ENCODE data around the gene WNK1. TPM values are rescaled to one million over a fixed set of nuclear protein-coding genes. Genes with fewer than 3 reads are reported as not detected.
A peak's percentile ranks its signal among the peaks of the same experiment; 100 is the strongest.

WNK1 gene
- total RNA-seq, 1 donor from 2014 or later = 71.5 TPM

DNA sequence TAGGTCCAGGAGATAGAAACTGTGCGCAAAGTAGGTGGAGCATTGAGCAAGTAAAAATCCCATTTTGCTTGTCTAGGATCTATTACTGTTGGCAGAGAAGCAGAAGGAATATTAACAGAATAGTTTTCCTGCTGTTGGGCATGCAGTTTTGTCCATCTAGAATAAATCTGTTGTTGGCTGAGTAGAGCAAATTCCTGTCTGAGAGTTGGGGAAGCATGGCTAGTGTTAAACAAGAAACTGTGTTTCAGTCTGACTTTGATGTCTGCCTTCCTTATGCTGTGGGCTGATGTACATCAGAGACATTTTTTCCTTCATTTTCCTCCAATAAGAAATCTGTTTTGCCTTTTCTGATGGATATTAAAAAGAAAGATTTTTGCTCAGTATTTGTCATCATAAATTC, 99.0 kb downstream of the WNK1 start:
- no peak overlapping the region for H3K27ac ChIP-seq (ENCODE audit: low read depth, low read length)
- no peaks in the 10 kb centered on the region for H3K27me3 ChIP-seq (ENCODE audit: control insufficient read depth in 3 of 3, insufficient read depth in 3 of 3, low read length in 3 of 3)
- H3K4me1 ChIP-seq (ENCODE audit: control insufficient read depth in 3 of 3, insufficient read depth in 3 of 3, low read length in 3 of 3) = peaks cover 7 to 20% (median 14%) of the 10 kb centered on the region in 3 donors
- H3K4me3 ChIP-seq (ENCODE audit: low read length in 3 of 3) = no peak overlapping the region
- no peaks in the 10 kb centered on the region for H3K9me3 ChIP-seq (ENCODE audit: control insufficient read depth in 3 of 3, low read length in 3 of 3)
- peak overlapping the region in 1 of 3 donors; percentile 25 for H3K9ac ChIP-seq (ENCODE audit: low read depth in 1 of 3, low read length in 3 of 3)
- no peaks in the 10 kb centered on the region for H3K36me3 ChIP-seq (ENCODE audit: control insufficient read depth in 3 of 3, insufficient read depth in 3 of 3, low read length in 3 of 3)

DNA sequence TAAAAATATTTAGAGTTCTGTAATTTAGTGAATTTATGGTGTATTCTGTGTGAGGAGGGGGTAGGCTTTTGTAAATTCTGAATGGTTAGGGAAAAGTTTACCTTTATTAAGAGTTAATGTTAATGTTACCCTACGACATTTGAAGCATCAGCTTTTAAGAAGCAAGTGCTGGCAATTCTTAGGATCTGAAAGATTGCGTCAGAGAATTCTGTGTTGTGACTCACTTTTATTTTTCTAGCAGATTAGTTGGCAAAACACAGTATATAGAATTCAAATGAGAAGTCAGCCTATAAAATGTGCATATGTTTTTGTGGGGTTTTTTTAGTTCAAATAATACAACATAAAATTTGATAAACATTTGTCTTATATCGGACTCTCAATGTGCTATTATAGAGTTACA, 99.5 kb downstream of the WNK1 start:
- Histone ChIP-seq H3K36me3 (ENCODE audit: control insufficient read depth in 3 of 3, insufficient read depth in 3 of 3, low read length in 3 of 3) (no peaks in the 10 kb centered on the region), H3K9me3 (ENCODE audit: control insufficient read depth in 3 of 3, low read length in 3 of 3) (no peaks in the 10 kb centered on the region), H3K27me3 (ENCODE audit: control insufficient read depth in 3 of 3, insufficient read depth in 3 of 3, low read length in 3 of 3) (no peaks in the 10 kb centered on the region), H3K4me3 (ENCODE audit: low read length in 3 of 3) (no peak overlapping the region), H3K27ac (ENCODE audit: low read depth, low read length) (no peak overlapping the region), H3K9ac (ENCODE audit: low read depth in 1 of 3, low read length in 3 of 3) (peak overlapping the region in 1 of 3 donors; percentile 25), H3K4me1 (ENCODE audit: control insufficient read depth in 3 of 3, insufficient read depth in 3 of 3, low read length in 3 of 3) (peaks cover 7 to 20% (median 14%) of the 10 kb centered on the region in 3 donors)

DNA sequence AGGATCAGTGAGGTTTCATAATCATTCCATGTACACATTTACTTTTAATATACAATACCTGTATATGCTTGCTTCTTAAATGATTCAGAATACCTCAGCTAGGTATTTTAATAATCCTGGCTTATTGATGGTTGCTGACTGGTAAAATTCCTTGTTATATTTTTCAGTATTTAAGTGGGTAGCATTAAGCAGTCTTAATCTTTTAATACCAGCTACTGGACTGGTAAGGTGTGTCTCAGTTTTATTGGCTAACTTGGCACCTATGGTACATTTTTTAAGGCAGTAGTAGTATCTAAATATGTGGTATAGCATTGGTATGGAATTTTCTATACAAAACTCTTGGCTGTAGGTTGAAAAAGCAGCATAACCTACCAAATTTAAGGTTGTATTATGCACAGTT, 100.5 kb downstream of the WNK1 start:
- Histone ChIP-seq H3K27me3 (ENCODE audit: control insufficient read depth in 3 of 3, insufficient read depth in 3 of 3, low read length in 3 of 3) (no peaks in the 10 kb centered on the region), H3K36me3 (ENCODE audit: control insufficient read depth in 3 of 3, insufficient read depth in 3 of 3, low read length in 3 of 3) (no peaks in the 10 kb centered on the region), H3K4me3 (ENCODE audit: low read length in 3 of 3) (no peak overlapping the region), H3K9ac (ENCODE audit: low read depth in 1 of 3, low read length in 3 of 3) (peak overlapping the region in 1 of 3 donors; percentile 12), H3K27ac (ENCODE audit: low read depth, low read length) (no peak overlapping the region), H3K9me3 (ENCODE audit: control insufficient read depth in 3 of 3, low read length in 3 of 3) (no peaks in the 10 kb centered on the region), H3K4me1 (ENCODE audit: control insufficient read depth in 3 of 3, insufficient read depth in 3 of 3, low read length in 3 of 3) (peaks cover 7 to 20% (median 14%) of the 10 kb centered on the region in 3 donors)

DNA sequence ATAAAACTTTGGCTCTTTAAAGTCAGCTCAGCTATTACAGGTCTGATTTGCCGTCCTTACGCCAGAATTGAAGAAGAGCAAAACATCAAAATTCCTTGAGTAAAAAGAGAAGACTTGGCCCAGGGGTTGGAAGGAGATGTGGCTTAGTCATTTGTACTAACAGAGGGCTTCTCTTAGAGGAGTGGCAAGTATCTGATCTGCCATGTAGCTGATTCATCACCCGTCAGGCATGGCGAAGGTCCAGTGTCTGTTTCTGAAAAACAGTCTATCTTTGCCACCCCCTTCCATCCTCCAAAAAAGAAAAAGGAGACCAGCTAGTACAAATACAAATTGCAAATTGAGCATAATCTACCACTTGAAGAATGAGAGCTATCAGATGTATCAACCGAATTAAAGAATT, 105.2 kb downstream of the WNK1 start:
- no peaks in the 10 kb centered on the region for H3K27me3 ChIP-seq (ENCODE audit: control insufficient read depth in 3 of 3, insufficient read depth in 3 of 3, low read length in 3 of 3)
- H3K4me3 ChIP-seq (ENCODE audit: low read length in 3 of 3) = no peak overlapping the region
- peak overlapping the region; percentile 48 for H3K27ac ChIP-seq (ENCODE audit: low read depth, low read length)
- peaks cover 0 to 8% (median 5%) of the 10 kb centered on the region in 3 donors for H3K4me1 ChIP-seq (ENCODE audit: control insufficient read depth in 3 of 3, insufficient read depth in 3 of 3, low read length in 3 of 3)
- H3K36me3 ChIP-seq (ENCODE audit: control insufficient read depth in 3 of 3, insufficient read depth in 3 of 3, low read length in 3 of 3) = peaks cover 9 to 23% (median 17%) of the 10 kb centered on the region in 3 donors
- H3K9ac ChIP-seq (ENCODE audit: low read depth in 1 of 3, low read length in 3 of 3) = no peak overlapping the region
- H3K9me3 ChIP-seq (ENCODE audit: control insufficient read depth in 3 of 3, low read length in 3 of 3) = no peaks in the 10 kb centered on the region

DNA sequence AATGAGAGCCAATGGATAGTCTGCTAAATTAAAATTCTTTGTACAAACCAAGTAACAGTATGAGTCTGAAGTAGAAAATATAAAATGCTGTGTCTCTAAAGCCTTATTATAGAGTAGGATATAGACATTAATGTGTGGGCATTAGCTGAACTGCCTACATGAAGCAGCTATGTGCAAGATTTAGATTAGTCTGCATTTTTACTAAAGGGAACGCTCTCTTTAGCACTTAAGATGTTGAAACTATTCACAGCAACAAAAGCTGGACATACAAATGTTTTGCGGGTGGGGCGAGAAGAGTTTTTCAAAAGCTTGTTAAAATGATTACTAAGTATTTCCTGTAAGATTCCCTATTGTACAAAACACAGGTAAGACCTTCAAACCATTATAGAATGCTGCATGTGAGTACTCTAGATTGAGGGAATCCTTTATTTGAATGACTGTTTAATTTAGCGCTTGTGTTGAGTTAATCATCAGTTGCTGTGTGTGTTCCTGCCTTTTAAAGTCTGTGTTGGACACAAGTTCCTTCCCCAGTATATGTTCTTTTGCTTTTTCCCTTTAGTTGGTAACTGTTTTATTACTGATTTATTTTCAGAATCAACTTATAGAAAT, 110.0 kb downstream of the WNK1 start:
- no peaks in the 10 kb centered on the region for H3K9me3 ChIP-seq (ENCODE audit: control insufficient read depth in 3 of 3, low read length in 3 of 3)
- no peak overlapping the region for H3K27ac ChIP-seq (ENCODE audit: low read depth, low read length)
- peaks cover 0 to 2% (median 0%) of the 10 kb centered on the region in 3 donors for H3K4me1 ChIP-seq (ENCODE audit: control insufficient read depth in 3 of 3, insufficient read depth in 3 of 3, low read length in 3 of 3)
- peaks cover 16 to 40% (median 29%) of the 10 kb centered on the region in 3 donors for H3K36me3 ChIP-seq (ENCODE audit: control insufficient read depth in 3 of 3, insufficient read depth in 3 of 3, low read length in 3 of 3)
- no peak overlapping the region for H3K9ac ChIP-seq (ENCODE audit: low read depth in 1 of 3, low read length in 3 of 3)
- no peak overlapping the region for H3K4me3 ChIP-seq (ENCODE audit: low read length in 3 of 3)
- H3K27me3 ChIP-seq (ENCODE audit: control insufficient read depth in 3 of 3, insufficient read depth in 3 of 3, low read length in 3 of 3) = no peaks in the 10 kb centered on the region

DNA sequence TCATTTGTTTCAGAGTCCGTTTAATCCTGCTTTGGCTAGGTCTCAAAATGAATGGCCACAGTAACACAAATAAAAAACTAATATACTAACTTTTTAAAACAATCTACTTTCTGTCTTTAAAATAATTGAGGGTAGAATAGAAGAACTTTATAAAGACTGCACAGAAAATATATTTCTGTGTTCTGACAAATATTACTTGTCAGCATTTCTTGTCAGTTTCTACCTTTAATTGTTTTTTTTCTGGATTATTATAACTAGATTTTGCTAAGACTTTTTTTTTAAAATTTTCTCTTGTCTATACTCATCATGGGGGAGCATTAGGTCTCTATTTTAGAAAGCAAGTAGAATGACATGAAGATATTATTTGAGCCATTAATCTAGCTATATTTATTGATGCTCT, 110.9 kb downstream of the WNK1 start:
- Histone ChIP-seq H3K4me1 (ENCODE audit: control insufficient read depth in 3 of 3, insufficient read depth in 3 of 3, low read length in 3 of 3) (peaks cover 0 to 2% (median 0%) of the 10 kb centered on the region in 3 donors), H3K36me3 (ENCODE audit: control insufficient read depth in 3 of 3, insufficient read depth in 3 of 3, low read length in 3 of 3) (peaks cover 20 to 42% (median 35%) of the 10 kb centered on the region in 3 donors)

GRCh38 chr12:865614-866013, 113.2 kb downstream of the WNK1 start:
- H3K4me1 ChIP-seq (ENCODE audit: control insufficient read depth in 3 of 3, insufficient read depth in 3 of 3, low read length in 3 of 3) = peaks cover 0 to 2% (median 0%) of the 10 kb centered on the region in 3 donors
- no peaks in the 10 kb centered on the region for H3K9me3 ChIP-seq (ENCODE audit: control insufficient read depth in 3 of 3, low read length in 3 of 3)
- no peak overlapping the region for H3K27ac ChIP-seq (ENCODE audit: low read depth, low read length)
- no peak overlapping the region for H3K4me3 ChIP-seq (ENCODE audit: low read length in 3 of 3)
- H3K9ac ChIP-seq (ENCODE audit: low read depth in 1 of 3, low read length in 3 of 3) = no peak overlapping the region
- H3K36me3 ChIP-seq (ENCODE audit: control insufficient read depth in 3 of 3, insufficient read depth in 3 of 3, low read length in 3 of 3) = peaks cover 25 to 47% (median 40%) of the 10 kb centered on the region in 3 donors
- H3K27me3 ChIP-seq (ENCODE audit: control insufficient read depth in 3 of 3, insufficient read depth in 3 of 3, low read length in 3 of 3) = no peaks in the 10 kb centered on the region

More for the DNA sequence above, 110.9 kb downstream of the WNK1 start:
- Histone ChIP-seq H3K27ac (ENCODE audit: low read depth, low read length) (no peak overlapping the region), H3K9me3 (ENCODE audit: control insufficient read depth in 3 of 3, low read length in 3 of 3) (no peaks in the 10 kb centered on the region), H3K4me3 (ENCODE audit: low read length in 3 of 3) (no peak overlapping the region), H3K27me3 (ENCODE audit: control insufficient read depth in 3 of 3, insufficient read depth in 3 of 3, low read length in 3 of 3) (no peaks in the 10 kb centered on the region), H3K9ac (ENCODE audit: low read depth in 1 of 3, low read length in 3 of 3) (no peak overlapping the region)

- Histone ChIP-seq H3K4me3 (ENCODE audit: low read length in 3 of 3) (no peak overlapping the region), H3K4me1 (ENCODE audit: control insufficient read depth in 3 of 3, insufficient read depth in 3 of 3, low read length in 3 of 3) (no peaks in the 10 kb centered on the region), H3K27me3 (ENCODE audit: control insufficient read depth in 3 of 3, insufficient read depth in 3 of 3, low read length in 3 of 3) (no peaks in the 10 kb centered on the region), H3K36me3 (ENCODE audit: control insufficient read depth in 3 of 3, insufficient read depth in 3 of 3, low read length in 3 of 3) (peaks cover 15 to 37% (median 23%) of the 10 kb centered on the region in 3 donors), H3K9ac (ENCODE audit: low read depth in 1 of 3, low read length in 3 of 3) (no peak overlapping the region), H3K27ac (ENCODE audit: low read depth, low read length) (no peak overlapping the region), H3K9me3 (ENCODE audit: control insufficient read depth in 3 of 3, low read length in 3 of 3) (no peaks in the 10 kb centered on the region)
These were observed 115.5 kb downstream of the WNK1 start for GRCh38 chr12:867905-868304.

- Histone ChIP-seq H3K27ac (ENCODE audit: low read depth, low read length) (no peak overlapping the region), H3K4me1 (ENCODE audit: control insufficient read depth in 3 of 3, insufficient read depth in 3 of 3, low read length in 3 of 3) (no peaks in the 10 kb centered on the region), H3K36me3 (ENCODE audit: control insufficient read depth in 3 of 3, insufficient read depth in 3 of 3, low read length in 3 of 3) (peaks cover 14 to 36% (median 23%) of the 10 kb centered on the region in 3 donors), H3K9ac (ENCODE audit: low read depth in 1 of 3, low read length in 3 of 3) (no peak overlapping the region), H3K4me3 (ENCODE audit: low read length in 3 of 3) (no peak overlapping the region), H3K9me3 (ENCODE audit: control insufficient read depth in 3 of 3, low read length in 3 of 3) (no peaks in the 10 kb centered on the region), H3K27me3 (ENCODE audit: control insufficient read depth in 3 of 3, insufficient read depth in 3 of 3, low read length in 3 of 3) (no peaks in the 10 kb centered on the region)
These were observed 116.3 kb downstream of the WNK1 start for GRCh38 chr12:868722-869121.

DNA sequence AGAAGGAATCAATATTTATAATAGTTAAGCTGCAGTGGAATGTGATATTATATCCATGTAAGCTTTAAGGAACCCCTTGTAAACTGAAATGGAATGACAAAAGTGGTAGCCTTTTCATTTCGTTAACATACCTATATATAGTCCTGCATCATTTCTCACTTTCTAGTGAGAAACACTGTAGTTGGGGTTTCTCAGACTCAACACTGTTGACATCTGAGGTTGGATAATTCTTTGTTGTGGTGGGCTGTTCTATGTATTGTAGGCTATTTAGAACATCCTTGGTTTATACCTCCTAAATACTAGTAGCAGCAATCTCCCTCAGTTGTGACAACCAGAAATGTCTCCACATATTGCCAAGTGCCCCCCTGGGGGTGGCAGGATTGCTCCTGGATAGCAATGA, 118.0 kb downstream of the WNK1 start:
- Histone ChIP-seq H3K27me3 (ENCODE audit: control insufficient read depth in 3 of 3, insufficient read depth in 3 of 3, low read length in 3 of 3) (no peaks in the 10 kb centered on the region), H3K9me3 (ENCODE audit: control insufficient read depth in 3 of 3, low read length in 3 of 3) (no peaks in the 10 kb centered on the region), H3K4me1 (ENCODE audit: control insufficient read depth in 3 of 3, insufficient read depth in 3 of 3, low read length in 3 of 3) (peaks cover 0 to 3% (median 0%) of the 10 kb centered on the region in 3 donors), H3K4me3 (ENCODE audit: low read length in 3 of 3) (no peak overlapping the region), H3K27ac (ENCODE audit: low read depth, low read length) (no peak overlapping the region), H3K36me3 (ENCODE audit: control insufficient read depth in 3 of 3, insufficient read depth in 3 of 3, low read length in 3 of 3) (peaks cover 14 to 39% (median 14%) of the 10 kb centered on the region in 3 donors), H3K9ac (ENCODE audit: low read depth in 1 of 3, low read length in 3 of 3) (no peak overlapping the region)
